GM18907 (cell line): ENCODE data around the gene SENP1.
A peak's percentile ranks its signal among the peaks of the same experiment; 100 is the strongest.
"Not testable (repeated sequence)": the region's sequence is repeated elsewhere in the genome, so short reads cannot be mapped to it uniquely, and the experiment has no call there.

Source experiments
- ATAC-seq: cut with Tn5 transposase; IDR thresholded peaks from one replicate; pipeline ENCODE4 v1.9.1; 2021; ENCODE audit warnings: mild to moderate bottlenecking, moderate library complexity; ENCODE audit not compliant: unreplicated experiment

The SENP1 gene

DNA sequence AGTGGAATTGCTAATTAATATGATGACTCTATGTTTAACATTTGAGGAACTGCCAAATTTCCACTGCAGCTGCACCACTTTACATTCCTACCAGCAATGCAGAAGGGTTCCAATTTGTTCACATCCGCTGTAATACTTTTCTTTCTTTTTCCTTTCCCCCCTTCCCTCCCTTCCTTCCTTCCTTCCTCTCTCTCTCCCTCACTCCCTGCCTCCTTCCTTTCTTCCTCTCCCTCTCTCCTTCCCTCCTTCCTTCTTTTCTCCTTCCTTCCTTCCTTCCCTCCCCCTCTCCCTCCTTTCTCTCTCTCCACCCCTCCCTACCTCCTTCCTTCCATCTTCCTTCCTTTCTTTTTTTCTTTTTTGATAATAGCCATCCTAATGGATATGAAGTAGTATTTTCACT lies 10.1 kb upstream of the SENP1 start:
- no peak for ATAC-seq

DNA sequence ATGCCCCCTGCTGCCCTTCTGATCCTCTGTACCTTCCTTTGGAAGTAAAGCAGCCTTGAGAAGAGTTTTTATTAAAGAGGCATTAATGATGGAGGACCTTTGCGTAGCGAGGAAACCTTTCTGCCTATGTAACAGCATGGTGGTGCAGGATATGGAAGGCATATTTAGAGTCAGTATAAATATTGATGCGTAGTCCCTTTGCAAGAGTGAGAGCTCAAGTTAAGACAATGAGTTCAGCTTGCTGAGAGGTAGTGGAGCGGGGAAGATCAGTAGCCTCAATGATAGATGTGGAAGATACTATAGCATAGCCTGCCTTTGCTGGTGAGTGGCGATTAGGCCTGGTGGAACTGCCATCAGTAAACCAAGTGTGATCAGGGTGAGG lies 5.4 kb upstream of the SENP1 start:
- not testable (repeated sequence) for ATAC-seq

DNA sequence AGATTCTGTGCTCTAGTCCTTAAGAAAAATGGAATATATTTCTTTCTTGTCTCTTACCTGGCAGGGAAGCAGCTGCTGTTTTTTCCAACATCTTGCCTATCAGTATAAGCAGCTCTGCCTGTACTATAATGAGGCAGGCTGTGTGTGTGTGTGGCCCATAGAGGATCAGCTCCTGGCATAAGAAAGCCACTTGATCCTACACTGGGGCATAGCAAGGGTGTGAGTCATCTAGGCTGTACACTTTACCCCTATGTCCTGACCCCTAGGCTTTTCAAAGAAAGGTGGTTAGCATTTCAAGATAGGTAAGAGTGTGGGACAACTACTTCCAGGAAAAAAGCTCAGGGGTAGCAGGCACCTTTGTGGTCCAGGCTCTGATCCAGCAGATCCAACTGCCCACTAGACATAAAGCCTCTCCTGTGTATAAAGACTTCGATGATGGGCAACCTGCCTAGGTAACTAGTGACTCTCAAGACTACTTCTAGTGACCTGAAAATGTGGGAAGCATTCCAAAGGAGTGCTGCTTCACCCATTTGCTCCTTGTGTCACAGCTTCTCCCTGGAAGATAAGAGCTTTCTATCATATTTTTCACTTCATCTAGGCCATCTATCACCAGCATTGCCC lies 4.9 kb upstream of the SENP1 start:
- no peak for ATAC-seq

DNA sequence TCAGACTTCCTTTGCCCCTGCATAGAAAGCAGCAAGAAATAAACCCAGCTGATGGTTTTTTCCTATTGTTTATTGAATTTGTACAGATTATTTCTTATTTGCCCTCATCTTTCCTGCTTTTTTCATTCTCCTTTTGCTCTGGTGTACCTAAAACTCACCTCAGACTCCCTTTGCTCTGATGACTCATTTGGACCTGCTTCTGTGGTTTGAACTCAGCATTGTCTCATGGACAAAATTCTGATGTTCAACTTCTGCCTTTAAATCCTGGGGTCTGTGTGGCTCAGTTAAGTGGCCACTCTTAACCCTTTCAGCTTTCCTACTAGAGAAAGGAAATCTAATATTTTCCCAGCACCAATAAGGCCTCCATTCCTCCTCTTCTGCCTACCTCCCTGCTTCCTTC lies 3.5 kb upstream of the SENP1 start:
- ATAC-seq = no peak

DNA sequence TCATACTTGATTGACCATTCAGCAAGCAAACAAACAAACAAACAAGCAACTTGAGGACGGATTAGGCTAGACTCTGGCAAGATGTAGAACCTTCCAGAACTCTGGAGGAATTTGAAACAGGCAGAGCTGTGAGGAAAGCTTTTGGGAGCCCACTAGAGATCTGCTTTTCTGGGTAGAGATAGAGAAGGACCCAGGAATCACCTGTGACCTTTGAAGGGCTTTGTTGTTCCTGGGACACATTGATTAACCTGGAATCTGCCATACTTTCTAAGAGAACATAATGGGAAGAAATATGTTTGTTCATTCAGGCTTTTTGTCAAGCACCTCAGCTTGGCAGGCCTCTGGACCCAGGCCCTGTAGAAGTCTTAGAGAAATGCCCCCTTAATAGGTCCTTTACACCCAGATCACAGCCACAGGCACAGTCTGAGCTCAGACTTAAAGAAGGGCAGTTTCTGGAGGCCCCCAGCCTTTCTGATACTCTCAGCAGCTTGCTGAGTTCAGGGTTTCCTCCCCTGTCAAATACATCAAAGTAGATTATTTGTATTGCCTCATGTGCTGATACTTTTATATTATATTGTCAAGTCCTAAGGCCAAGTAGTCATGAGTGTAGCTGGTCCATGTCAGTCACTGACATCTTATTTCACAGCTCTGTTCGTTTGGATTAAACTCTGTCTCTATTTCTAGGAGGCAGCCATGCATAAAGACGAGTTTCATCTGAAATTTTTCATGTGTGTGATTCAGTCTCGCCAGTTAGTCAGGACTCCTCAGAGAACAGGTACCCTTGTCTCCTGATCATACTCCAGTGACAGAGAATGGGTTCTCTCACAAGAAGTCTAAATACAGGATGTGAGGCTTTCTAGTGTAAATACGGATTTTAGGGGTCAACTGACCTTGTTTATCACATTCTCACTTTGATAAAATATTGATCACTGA lies 1.1 kb upstream of the SENP1 start:
- no peak for ATAC-seq

DNA sequence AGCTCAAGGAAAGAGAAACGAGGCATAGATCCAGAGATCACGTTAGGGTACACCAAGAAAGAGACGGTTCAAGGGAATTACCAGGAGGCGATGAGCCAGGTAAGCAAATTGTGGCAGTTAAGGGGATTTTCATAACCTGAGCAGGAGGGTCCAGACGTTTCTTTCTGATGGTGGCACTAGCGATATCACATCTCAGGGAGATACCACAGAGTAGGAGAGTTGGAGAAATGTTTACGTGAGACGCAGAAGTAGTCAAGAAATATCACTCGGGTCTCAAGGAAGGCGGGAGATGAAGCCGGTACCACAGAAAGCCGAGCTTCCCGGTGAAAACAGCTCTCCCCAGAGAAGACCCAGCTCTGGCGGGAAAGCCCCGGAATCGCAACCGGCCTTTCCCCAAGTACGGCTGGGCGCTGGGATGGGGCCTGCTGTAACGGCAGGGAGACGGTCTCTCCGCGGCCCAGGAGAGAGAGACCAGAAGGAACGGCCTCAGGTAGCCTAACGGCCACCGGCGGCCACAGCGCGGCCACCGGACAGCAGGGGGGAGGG lies 485 bp downstream of the SENP1 start:
- peak; percentile 40 for ATAC-seq

DNA sequence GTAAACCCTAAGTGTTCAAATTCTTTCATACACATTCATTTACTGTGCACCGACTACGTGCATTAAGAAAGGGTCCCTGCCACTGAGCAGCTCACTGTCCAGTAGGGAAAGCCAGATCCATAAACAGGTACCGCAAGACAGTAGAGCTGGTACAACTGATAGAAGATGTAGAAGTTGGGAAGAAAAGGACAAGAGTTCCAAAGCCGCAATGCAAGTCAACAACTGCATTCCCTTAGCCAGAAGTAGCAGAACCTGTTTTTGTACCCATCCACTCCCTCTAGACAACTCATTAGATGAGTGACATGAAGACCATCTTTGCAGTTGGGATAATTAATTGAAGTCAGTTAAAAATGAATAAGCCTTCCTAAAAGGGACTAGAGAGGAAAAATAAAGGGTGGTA lies 1.3 kb downstream of the SENP1 start:
- ATAC-seq = no peak

DNA sequence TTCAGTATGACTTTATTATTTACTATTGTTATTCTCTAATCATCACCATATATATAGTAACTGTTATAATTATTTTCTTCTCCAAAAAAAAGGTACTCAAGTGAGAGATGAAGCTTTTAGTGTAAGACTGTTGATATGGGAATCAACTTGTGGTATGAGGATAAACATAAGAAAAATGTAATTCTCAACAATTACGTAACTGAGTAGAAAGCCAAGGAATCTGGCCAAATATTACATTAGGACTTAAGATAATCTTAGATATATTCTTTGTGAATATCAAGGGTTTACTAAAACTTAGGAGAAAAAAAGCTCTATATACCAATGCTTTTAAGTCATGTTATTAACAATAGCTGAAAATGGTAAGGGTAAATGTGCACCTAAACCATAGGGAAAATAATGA lies 13.3 kb downstream of the SENP1 start:
- ATAC-seq = no peak

DNA sequence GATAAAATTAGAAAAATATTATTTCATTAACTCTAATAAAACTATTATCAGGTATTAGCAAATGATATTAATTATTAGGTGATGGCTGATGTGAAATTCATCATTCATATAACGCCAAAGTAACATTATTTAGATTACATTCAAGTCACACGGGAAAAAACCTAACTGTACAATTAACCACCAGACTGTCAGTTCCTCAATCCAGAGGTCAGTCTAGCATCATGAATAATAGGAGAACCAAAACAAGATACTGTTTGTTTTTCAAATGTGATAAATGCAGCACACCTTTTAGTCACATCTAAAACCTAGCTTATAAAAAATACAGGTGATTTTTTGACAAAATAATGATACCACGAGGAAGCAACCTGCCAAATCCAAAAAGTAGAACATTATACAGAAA lies 19.6 kb downstream of the SENP1 start:
- no peak for ATAC-seq

DNA sequence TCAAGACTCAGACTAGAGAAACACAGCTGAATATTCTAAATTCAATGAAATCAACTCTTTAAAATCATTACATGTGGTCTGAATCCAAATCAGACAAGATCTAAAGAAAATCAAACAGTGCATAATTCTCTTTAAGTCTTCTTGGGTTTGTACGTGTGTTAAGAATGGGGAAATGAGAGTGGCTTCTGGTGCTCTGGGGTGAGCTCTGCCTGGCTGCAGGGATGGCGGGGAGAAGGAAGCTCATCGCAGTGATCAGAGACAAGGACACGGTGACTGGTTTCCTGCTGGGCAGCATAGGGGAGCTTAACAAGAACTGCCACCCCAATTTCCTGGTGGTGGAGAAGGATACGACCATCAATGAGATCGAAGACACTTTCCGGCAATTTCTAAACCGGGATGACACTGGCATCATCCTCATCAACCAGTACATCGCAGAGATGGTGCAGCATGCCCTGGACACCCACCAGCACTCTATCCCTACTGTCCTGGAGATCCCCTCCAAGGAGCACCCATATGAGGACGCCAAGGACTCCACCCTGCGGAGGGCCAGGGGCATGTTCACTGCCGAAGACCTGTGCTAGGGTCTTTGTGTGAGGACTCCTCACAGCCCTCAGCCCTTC lies 20.9 kb downstream of the SENP1 start:
- no peak for ATAC-seq

DNA sequence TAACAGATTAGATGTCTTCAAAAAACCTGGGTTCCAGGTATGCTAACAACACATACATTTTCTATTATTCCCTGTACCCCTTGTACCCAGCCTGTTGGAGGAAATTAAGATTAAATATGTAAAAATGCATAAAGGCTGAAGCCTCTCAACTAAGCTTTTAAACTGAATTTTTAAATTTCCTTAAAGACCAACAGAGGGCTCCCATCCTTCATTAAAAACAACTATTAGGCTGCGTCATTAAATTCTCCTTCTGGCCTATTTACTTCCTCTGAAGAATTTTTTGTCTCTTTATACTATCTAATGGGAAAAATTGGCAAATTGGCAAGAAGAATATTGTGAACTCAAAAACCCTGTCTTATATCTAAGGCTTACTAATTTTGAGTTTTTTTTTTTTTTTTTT lies 21.8 kb downstream of the SENP1 start:
- ATAC-seq = no peak

DNA sequence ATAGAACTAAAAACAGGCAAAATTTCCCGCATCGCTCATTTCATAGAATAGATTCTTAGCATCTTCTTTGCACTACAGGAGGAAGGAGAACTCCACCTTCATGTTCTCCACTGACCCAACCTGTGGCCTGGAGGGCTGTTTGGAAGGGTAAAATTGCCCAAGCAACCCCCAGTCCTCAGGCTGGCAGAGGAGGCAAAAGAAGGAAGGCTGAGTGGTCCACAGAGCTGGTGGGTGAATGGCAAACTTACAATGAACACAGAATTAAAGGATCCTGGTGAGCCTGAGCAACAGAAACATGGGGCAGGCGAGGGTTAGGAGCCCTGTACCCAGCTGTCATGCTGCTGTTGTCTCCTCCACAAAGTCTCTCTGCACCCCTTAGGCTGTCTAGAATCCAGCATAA lies 25.1 kb downstream of the SENP1 start:
- ATAC-seq = no peak

DNA sequence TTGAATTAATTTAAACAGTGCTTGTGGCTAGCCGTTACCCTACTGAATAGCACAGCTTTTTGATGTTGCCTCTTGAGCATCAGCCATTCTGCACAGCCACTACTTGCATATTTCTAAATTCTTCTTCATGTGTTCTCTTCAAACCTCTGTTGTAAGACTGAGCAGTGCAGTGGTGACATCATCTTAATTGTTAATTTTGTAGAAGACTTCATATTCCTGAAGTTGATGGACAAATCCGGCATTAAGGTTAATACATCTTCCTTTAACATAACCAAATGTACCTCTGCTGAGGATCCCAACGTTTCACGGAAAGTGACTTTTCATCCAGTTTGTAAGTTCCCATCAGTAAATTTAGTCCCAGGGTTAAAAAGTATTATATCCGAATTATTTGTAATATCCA lies 25.6 kb downstream of the SENP1 start:
- ATAC-seq = no peak

DNA sequence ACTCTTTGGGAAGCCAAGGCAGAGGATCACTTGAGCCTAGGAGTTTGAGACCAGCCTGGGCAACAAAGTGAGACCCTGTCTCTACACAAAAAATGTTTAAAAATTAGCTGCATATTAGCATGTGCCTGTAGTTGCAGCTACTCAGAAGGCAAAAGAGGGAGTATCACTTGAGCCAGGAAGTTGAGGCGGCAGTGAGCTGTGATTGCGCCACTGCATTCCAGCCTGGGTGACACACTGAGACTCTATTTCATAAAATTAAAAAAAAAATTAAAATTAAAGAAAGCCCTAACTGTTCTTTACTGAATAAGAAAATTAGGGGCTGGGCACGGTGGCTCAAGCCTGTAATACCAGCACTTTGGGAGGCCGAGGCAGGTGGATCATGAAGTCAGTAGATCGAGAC lies 27.0 kb downstream of the SENP1 start:
- ATAC-seq = no peak

DNA sequence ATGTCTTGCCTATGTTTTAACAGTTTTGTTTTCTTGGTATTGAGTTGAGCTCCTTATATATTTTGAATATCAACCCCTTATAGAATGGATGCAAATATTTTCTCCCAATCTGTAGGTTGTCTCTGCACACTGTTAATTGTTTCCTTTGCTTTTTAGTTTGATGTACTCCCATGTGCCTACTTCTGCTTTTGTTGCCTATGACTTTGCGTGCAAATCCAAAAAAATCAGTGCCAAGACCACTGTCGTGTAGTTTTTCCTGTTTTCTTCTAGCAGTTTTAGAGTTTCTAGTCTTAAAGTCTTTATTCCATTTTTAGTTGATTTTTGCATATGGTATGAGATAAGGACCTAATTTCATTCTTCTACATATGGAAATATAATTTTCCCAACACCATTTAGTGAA lies 28.8 kb downstream of the SENP1 start:
- ATAC-seq = no peak

DNA sequence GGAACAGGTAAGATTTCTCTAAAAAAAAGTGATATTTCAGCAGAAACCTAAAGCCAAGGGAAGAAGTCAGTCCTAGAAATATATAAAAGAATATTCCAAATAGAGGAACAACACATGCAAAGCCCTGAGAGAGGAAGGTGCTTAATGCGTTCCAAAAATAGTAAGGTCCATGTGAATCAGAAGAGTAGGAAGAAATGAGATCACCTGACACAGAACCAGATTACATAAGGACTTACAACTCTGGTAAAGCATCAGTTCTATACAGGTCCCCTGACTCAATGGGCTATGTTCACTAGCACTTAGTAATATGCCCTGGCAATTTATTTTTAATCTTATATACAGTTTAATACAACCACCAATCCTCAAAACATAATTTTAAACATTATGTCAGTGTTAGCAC lies 30.0 kb downstream of the SENP1 start:
- ATAC-seq = no peak

DNA sequence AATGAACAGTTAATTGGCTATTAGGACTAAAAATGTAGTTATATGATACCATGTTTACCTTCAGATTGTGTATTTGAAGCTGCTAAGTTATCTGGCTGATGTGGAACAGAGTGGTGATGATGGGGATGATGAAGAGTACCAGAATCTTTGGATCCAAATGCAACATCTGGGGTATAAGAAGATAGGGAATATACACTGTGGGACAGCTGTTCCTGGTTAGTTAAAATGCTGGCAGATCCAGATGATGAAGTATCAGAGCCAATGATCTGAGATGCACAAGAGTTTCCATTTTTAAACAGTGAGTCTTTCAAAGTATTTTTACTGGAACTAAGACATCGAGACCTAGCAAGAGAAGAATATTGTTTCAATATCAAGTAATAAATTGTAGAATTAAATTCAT lies 31.6 kb downstream of the SENP1 start:
- no peak for ATAC-seq

DNA sequence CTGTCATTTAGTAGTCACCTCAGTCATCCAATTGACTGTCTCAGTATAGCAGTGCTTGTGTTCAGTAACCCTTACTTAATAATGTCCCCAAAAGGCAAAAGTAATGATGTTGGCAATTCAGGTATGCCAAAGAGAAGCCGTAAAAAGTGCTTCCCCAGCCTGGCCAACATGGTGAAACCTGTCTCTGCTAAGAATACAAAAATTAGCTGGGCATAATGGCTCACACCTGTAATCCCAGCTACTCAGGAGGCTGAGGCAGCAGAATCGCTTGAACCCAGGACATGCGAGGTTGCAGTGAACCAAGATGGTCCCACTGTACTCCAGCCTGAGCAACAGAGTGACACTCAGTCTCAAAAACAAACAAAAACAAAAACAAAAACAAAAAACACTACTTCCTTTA lies 33.6 kb downstream of the SENP1 start:
- ATAC-seq = no peak

DNA sequence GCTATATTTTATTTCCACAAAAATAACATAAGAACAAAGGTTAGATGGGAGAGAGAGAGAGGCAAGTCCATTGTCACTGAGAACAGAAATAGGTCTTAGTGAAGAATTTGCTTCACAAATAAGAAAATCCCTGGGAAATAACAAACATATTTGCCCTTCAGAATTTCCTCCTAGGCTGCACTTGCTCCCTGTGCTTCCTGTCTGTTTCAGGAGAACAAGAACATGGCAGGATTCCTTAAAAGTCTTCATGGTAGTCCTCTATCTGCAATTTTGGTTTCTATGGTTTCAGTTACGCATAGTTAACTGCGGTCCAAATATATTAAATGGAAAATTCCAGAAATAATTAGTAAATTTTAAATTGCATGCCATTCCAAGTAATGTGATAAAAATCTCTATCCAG lies 34.1 kb downstream of the SENP1 start:
- no peak for ATAC-seq

DNA sequence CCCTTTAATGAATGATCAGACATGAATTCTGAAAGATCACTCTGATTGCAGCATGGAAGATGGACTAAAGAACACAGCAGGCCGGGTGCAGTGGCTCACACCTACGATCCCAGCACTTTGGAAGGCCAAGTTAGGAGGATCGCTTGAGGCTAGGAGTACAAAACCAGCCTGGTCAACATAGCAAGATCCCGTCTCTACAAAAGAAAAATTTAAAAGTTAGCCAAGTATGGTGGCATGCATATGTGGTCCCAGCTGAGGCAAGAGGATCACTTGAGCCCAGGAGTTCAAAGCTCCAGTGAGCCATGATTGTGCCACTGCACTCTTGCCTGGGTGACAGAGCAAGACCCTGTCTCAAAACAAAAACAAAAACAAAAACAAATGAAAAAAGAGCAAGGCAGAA lies 35.1 kb downstream of the SENP1 start:
- no peak for ATAC-seq

DNA sequence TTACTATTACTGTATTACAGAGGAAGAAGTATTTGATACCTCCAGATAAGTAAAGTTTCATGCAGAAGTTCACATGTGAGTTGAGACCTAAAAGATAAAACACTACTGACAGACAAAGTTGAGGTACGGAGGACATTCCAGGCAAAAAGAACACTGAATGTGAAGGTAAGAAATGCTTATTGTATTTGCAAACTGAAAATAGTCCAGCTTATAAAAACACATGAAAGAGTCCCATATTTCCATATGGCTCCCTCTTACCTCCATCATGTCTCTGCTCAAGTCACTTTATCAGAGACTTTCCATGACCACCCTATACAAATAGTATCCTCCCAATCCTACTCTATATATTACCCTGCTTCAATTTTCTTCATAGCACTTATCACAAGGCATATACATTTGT lies 35.8 kb downstream of the SENP1 start:
- no peak for ATAC-seq

DNA sequence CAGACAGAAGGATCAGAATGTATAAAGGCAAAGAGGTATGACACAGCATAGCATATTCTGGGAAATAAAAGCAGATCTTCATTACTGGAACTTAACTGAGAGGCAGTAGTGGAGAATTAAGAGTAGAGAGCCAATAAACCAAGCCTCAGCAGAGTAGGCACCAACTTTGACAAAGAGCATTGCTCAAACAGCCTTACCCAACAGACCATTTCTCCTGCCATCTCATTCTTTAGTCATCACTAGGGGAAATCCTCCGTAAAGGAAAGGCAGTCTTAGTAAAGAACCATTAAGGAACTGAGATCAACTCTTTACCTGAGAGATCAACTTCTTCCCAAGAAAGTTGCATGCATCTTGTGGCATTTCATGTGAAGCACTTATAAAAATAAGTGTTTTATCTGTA lies 36.6 kb downstream of the SENP1 start:
- no peak for ATAC-seq
